Measurements from ENCODE around the gene ABRACL. TPM values are rescaled to one million over a fixed set of nuclear protein-coding genes. Genes with fewer than 3 reads are reported as not detected.

Gene ABRACL
- total and polyA plus RNA-seq, 2 of the 4 experiments (the other 2 are of a cell fraction) = 16.0 to 27.9 TPM

DNA sequence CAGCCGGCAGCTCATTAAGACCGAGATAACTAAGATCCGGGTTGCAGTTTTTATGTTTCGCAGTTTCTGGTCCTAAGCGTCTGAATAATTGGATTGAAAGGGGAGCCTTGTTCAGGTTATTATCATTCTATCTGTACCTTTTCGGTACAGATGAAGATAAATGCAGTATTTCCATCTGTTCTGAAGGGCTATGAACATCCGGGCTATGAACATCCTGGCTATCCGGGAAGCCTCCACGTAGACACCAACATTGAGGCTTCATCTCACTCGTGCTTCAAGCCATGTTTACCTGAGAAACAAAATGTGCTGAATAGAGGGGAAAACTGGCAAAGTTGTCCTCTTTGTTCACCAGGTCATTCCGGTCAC is 40.1 kb upstream of the ABRACL start (continued):
- TF ChIP-seq, protein P1, sequence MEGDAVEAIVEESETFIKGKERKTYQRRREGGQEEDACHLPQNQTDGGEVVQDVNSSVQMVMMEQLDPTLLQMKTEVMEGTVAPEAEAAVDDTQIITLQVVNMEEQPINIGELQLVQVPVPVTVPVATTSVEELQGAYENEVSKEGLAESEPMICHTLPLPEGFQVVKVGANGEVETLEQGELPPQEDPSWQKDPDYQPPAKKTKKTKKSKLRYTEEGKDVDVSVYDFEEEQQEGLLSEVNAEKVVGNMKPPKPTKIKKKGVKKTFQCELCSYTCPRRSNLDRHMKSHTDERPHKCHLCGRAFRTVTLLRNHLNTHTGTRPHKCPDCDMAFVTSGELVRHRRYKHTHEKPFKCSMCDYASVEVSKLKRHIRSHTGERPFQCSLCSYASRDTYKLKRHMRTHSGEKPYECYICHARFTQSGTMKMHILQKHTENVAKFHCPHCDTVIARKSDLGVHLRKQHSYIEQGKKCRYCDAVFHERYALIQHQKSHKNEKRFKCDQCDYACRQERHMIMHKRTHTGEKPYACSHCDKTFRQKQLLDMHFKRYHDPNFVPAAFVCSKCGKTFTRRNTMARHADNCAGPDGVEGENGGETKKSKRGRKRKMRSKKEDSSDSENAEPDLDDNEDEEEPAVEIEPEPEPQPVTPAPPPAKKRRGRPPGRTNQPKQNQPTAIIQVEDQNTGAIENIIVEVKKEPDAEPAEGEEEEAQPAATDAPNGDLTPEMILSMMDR (conservative IDR thresholded peaks at IDR 0.05; ENCODE audit: low read depth, low read length) = no peak
- no peak for TF ChIP-seq BHLHE40 (IDR thresholded peaks at IDR 0.05; ENCODE audit: low read depth, low read length)
- TF ChIP-seq NFE2L2 (IDR thresholded peaks at IDR 0.05; ENCODE audit: low read depth, low read length) = no peak
- no peak for TF ChIP-seq MAZ (IDR thresholded peaks at IDR 0.05; ENCODE audit: borderline replicate concordance, low read depth, low read length)

Data from IMR-90 (cell line).